AG09319 (cell line): ENCODE measurements around the gene GNAT2.

Experiments used
- DNase-seq: peaks from one replicate; pipeline ENCODE4 v3.0.0-alpha.2; 2010; ENCODE audit warnings: low read depth; ENCODE audit errors: extremely low read depth
- TF ChIP-seq, protein P1 (sequence below): IDR thresholded peaks from 2 replicates; pipeline ENCODE4 v1.5.1; 2011; ENCODE audit warnings: low read depth, mild to moderate bottlenecking, inconsistent platforms, low read length, moderate library complexity

The GNAT2 gene

GRCh38 chr1:109579491-109579890, 39.9 kb downstream of the GNAT2 start:
- TF ChIP-seq, protein P1, sequence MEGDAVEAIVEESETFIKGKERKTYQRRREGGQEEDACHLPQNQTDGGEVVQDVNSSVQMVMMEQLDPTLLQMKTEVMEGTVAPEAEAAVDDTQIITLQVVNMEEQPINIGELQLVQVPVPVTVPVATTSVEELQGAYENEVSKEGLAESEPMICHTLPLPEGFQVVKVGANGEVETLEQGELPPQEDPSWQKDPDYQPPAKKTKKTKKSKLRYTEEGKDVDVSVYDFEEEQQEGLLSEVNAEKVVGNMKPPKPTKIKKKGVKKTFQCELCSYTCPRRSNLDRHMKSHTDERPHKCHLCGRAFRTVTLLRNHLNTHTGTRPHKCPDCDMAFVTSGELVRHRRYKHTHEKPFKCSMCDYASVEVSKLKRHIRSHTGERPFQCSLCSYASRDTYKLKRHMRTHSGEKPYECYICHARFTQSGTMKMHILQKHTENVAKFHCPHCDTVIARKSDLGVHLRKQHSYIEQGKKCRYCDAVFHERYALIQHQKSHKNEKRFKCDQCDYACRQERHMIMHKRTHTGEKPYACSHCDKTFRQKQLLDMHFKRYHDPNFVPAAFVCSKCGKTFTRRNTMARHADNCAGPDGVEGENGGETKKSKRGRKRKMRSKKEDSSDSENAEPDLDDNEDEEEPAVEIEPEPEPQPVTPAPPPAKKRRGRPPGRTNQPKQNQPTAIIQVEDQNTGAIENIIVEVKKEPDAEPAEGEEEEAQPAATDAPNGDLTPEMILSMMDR = no peak
- no peak for DNase-seq

DNA sequence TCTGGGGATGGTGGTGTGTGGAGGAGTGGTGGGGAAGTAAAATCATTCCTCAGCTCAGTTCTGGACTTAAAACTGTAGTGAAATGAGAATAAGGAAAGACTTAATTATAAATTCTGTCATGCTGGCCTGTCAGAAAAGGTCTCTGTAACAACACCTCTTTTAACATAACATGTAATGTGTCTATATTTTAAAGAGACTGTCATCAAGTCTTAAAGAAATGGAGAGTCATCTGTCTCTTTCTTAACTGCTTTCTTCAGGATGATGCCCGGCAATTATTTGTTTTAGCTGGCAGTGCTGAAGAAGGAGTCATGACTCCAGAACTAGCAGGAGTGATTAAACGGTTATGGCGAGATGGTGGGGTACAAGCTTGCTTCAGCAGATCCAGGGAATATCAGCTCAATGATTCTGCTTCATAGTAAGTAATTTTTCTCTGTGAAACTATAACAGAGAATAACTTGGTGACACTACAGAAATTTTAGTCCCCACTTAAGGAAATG, 40.4 kb downstream of the GNAT2 start:
- TF ChIP-seq, protein P1 = no peak
- no peak for DNase-seq

GRCh38 chr1:109573785-109574184, 45.6 kb downstream of the GNAT2 start:
- no peak for DNase-seq
- TF ChIP-seq, protein P1 = no peak

DNA sequence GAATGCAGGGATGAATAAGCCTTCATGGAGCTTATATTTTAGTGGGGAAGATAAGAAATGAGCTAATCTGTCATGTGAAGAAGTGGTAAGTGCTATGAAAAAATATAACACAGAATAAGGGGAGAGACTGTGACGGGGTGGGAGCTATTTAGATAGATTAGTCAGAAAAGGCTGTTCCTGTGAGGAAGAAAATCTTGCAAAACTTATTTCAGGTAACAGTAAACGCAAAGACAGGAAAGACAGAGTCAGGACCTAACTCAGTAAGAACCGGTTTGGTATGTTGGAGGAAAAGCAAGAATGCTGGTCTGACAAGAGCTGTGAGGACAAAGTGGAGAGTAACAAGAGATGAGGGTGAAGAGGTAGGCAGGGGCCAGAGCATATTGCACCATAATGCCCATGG, 49.0 kb downstream of the GNAT2 start:
- TF ChIP-seq, protein P1 = no peak
- no peak for DNase-seq

GRCh38 chr1:109569323-109569722, 50.1 kb downstream of the GNAT2 start:
- TF ChIP-seq, protein P1 = no peak
- DNase-seq = no peak

GRCh38 chr1:109567877-109568672, 51.3 kb downstream of the GNAT2 start:
- no peak for DNase-seq
- TF ChIP-seq, protein P1 = no peak

DNA sequence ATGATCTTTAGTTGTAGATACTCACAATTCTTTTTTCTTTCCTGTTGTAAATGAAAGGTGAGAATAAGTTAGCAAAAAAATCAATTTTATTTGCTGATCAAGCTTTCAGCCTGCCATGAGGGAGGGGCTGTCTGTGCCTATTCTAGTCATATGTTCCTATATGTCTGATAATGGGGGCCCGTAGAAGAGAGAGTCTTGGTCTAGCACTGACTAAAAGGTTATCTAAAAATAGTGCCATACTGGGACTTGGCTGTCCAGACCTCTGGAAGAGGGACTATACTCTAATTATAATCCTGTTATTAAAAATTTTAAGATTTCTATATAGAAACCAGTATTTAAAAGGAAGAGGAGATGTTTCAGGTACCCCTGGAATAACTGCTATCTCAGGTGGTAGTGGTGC, 52.4 kb downstream of the GNAT2 start:
- no peak for DNase-seq
- TF ChIP-seq, protein P1 = no peak
